Smooth muscle cell (in vitro differentiated cells): Measurements from ENCODE around the gene FAM120A. TPM values are rescaled to one million over a fixed set of nuclear protein-coding genes. Genes with fewer than 3 reads are reported as not detected.
"Not testable (repeated sequence)": the region's sequence is repeated elsewhere in the genome, so short reads cannot be mapped to it uniquely, and the experiment has no call there.

Source experiments
- DNase-seq: peaks from one replicate; lab custom pipeline; 2025; ENCODE audit not compliant: unreplicated experiment; lab: John Stamatoyannopoulos, UW
- H2AFZ ChIP-seq: fragments of 200-600 bp; sonication (generic); 2 replicates; pipeline ENCODE4 v1.6.0; 2016; ENCODE audit warnings: antibody characterized with exemption, low read depth, mild to moderate bottlenecking
- H3F3A ChIP-seq: fragments of 200-600 bp; sonication (generic); 2 replicates; pipeline ENCODE4 v1.6.0; 2017; ENCODE audit warnings: antibody characterized with exemption, low read depth
- H3K27ac ChIP-seq: fragments of 200-600 bp; sonication (generic); 2 replicates; pipeline ENCODE4 v1.5.1; 2016; ENCODE audit warnings: low read depth, mild to moderate bottlenecking
- H3K27me3 ChIP-seq: fragments of 200-600 bp; sonication (generic); 2 replicates; pipeline ENCODE4 v1.6.1; 2016; ENCODE audit warnings: low read depth, mild to moderate bottlenecking
- H3K36me3 ChIP-seq: fragments of 200-600 bp; sonication (generic); 2 replicates; pipeline ENCODE4 v1.5.1; 2016; ENCODE audit warnings: low read depth
- H3K4me1 ChIP-seq: fragments of 200-600 bp; sonication (generic); 2 replicates; pipeline ENCODE4 v1.5.1; 2016; ENCODE audit warnings: low read depth
- H3K4me2 ChIP-seq: fragments of 200-600 bp; sonication (generic); 2 replicates; pipeline ENCODE4 v1.6.0; 2016; ENCODE audit warnings: mild to moderate bottlenecking
- H3K4me3 ChIP-seq: fragments of 200-600 bp; sonication (generic); 2 replicates; pipeline ENCODE4 v1.5.1; 2016; ENCODE audit warnings: mild to moderate bottlenecking
- H3K79me2 ChIP-seq: fragments of 200-600 bp; sonication (generic); 2 replicates; pipeline ENCODE4 v1.6.0; 2016; ENCODE audit warnings: low read depth, mild to moderate bottlenecking
- H3K9ac ChIP-seq: fragments of 200-600 bp; sonication (generic); 2 replicates; pipeline ENCODE4 v1.6.0; 2016; ENCODE audit warnings: low read depth
- H3K9me3 ChIP-seq: fragments of 200-600 bp; sonication (generic); replicated peaks from 2 replicates; pipeline ENCODE4 v1.5.1; 2016; ENCODE audit warnings: low read depth
- H4K20me1 ChIP-seq: fragments of 200-600 bp; sonication (generic); 2 replicates; pipeline ENCODE4 v1.6.0; 2016; ENCODE audit warnings: low read depth
- WGBS: methylation state at CpG from one replicate; pipeline ENCODE4 v1.1.7; 2016; ENCODE audit warnings: low lambda C conversion rate; 5-methylcytosine and 5-hydroxymethylcytosine counted together
- polyA plus RNA-seq: library from polyadenylated mRNA; unstranded; fragments of >200 nt; fragmentation: Nextera tagmentation; extraction: Ambion mirVana; gene quantifications from 2 replicates; pipeline ENCODE4 v1.2.1, GENCODE V29; 2016
- total RNA-seq: library from RNA; depleted of rRNA; stranded (reverse); fragments of >200 nt; gene quantifications from 2 replicates; pipeline ENCODE4 v1.2.3, GENCODE V29; 2014
- TF ChIP-seq, protein P1 (sequence below): fragments of 200-600 bp; sonication (generic); IDR thresholded peaks from 2 replicates; pipeline ENCODE4 v1.5.1; 2017; ENCODE audit warnings: borderline replicate concordance, mild to moderate bottlenecking, antibody characterized with exemption; ENCODE audit not compliant: insufficient read depth, poor library complexity, severe bottlenecking

FAM120A gene
- total and polyA plus RNA-seq, 2 experiments from 2014 or later = 14.4 to 47.2 TPM

DNA sequence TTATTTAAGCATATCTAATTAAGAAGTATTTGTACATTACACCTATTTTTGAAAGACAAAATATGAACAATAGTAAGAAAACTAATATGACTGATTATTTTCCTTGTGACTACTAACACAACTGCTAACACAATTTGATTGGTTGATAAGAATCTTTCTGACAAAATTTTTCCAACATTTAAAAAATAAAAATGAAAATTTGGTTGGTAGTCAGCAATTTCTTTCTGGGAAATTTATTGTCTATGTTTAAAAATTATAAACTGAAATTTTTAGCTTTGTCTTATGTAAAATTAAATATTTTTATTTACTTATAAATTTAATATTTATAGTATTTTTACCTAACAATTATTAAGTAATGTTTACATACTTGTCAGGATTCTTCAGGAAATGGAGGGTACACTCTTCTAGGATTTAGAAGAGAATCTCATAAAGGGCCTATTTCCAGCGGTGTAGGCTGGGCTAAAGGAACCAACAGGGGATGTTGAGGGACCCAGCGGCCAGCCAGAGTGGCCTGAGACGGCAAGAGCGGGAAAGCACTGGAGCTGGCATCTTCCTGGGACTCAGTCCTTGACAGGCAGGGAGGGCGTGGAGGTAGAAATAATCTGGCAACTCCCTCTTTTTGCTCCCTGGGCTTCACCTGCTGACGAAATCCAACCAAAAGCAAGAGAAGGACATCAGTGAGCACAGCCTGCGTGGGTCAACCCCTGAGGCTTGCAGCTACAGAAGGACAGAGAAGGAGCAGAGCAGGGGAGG lies 14.7 kb upstream of the FAM120A start:
- Histone ChIP-seq H4K20me1 (no peaks in the 10 kb centered on the region), H3K36me3 (no peaks in the 10 kb centered on the region), H3K4me3 (no peak overlapping the region), H3K9ac (no peak overlapping the region), H3K79me2 (no peaks in the 10 kb centered on the region), H2AFZ (no peak overlapping the region), H3F3A (peaks cover under 1% of the 10 kb centered on the region), H3K4me1 (no peaks in the 10 kb centered on the region), H3K27ac (no peak overlapping the region), H3K27me3 (no peaks in the 10 kb centered on the region), H3K9me3 (no peaks in the 10 kb centered on the region), H3K4me2 (no peak overlapping the region)
- TF ChIP-seq, protein P1, sequence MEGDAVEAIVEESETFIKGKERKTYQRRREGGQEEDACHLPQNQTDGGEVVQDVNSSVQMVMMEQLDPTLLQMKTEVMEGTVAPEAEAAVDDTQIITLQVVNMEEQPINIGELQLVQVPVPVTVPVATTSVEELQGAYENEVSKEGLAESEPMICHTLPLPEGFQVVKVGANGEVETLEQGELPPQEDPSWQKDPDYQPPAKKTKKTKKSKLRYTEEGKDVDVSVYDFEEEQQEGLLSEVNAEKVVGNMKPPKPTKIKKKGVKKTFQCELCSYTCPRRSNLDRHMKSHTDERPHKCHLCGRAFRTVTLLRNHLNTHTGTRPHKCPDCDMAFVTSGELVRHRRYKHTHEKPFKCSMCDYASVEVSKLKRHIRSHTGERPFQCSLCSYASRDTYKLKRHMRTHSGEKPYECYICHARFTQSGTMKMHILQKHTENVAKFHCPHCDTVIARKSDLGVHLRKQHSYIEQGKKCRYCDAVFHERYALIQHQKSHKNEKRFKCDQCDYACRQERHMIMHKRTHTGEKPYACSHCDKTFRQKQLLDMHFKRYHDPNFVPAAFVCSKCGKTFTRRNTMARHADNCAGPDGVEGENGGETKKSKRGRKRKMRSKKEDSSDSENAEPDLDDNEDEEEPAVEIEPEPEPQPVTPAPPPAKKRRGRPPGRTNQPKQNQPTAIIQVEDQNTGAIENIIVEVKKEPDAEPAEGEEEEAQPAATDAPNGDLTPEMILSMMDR = no peak
- 95% methylated on average over 7 of the region's 7 CpGs for WGBS
- DNase-seq = no peak

DNA sequence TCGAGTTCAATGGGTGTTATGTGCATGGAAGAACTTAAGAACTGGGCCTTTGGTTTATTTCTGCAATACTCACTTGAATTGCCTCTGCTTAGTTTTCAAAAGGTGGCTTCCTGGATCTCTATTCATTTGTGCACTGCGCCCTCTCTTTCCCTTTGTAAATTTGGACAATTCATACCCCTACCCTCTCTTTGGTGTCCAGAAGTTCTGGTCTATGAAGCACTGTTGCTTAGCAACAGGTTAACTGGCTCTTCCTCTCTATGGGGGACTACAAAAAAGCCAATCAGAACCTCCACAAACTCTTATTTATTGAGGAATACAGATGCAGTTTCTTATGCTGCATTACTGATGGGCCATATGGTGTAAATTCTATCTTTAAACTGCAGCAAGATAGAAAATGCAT lies 13.5 kb upstream of the FAM120A start:
- H3K9me3 ChIP-seq = no peaks in the 10 kb centered on the region
- peaks cover 3% of the 10 kb centered on the region for H3F3A ChIP-seq
- 97% methylated on average over 2 of the region's 2 CpGs for WGBS
- H3K9ac ChIP-seq = no peak overlapping the region
- H3K4me2 ChIP-seq = no peak overlapping the region
- no peaks in the 10 kb centered on the region for H3K4me1 ChIP-seq
- no peaks in the 10 kb centered on the region for H4K20me1 ChIP-seq
- no peaks in the 10 kb centered on the region for H3K79me2 ChIP-seq
- no peak overlapping the region for H3K27ac ChIP-seq
- H3K4me3 ChIP-seq = no peak overlapping the region
- TF ChIP-seq, protein P1 = no peak
- no peak for DNase-seq
- no peaks in the 10 kb centered on the region for H3K27me3 ChIP-seq
- no peaks in the 10 kb centered on the region for H3K36me3 ChIP-seq
- H2AFZ ChIP-seq = no peak overlapping the region

DNA sequence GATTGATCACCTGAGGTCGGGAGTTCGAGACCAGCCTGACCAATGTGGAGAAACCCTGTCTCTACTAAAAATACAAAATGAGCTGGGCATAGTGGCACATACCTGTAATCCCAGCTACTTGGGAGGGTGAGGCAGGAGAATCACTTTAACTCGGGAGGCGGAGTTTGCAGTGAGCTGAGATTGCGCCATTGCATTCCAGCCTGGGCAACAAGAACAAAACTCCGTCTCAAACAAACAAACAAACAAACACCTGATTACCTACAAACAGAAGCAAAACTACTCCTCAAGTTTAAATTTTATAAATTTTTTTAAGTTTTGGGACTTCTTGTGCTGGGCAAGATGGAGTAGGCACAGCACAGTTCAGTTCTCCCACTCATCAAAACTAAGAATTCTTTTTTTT lies 12.2 kb upstream of the FAM120A start:
- H3K9ac ChIP-seq, H2AFZ ChIP-seq, H3K36me3 ChIP-seq, H3K79me2 ChIP-seq, H3K9me3 ChIP-seq, H3K4me2 ChIP-seq, H3K27me3 ChIP-seq, H3K4me3 ChIP-seq, DNase-seq, H3K4me1 ChIP-seq, H3K27ac ChIP-seq, H4K20me1 ChIP-seq, H3F3A ChIP-seq: not testable (repeated sequence)
- 92% methylated on average over 6 of the region's 6 CpGs for WGBS

DNA sequence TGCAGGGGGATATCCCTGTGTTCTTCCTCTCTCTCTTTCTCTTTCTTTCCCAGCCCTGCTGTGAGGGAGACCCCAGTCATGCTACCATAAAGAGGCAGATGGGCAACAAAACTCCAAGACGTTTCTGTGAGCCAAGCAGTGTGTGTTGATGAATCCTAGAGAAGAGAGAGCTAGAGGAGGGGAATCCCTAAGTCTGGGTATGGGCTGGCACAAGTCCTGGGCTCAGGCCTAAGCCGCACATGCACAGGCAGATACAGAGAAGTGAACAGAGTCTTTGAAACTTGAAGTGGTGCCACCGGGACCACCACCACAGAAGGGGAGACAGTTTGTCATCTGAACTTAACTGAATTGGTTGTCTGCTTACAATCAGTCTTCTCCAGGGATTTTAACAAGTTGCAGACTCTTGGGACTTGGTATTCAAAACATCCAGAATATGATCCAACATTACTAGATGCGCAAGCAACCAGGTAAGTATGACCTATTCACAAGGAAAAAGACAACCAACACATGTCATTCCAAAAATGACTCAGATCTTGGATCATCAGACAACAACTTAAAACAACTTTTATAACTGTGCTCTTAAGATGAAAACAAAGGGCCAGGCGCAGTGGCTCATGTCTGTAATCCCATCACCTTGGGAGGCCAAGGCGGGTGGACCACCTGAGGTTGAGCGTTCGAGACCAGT lies 10.4 kb upstream of the FAM120A start:
- no peaks in the 10 kb centered on the region for H4K20me1 ChIP-seq
- DNase-seq = no peak
- H3F3A ChIP-seq = peaks cover 6% of the 10 kb centered on the region
- WGBS = 87% methylated on average over 8 of the region's 8 CpGs
- no peak overlapping the region for H3K27ac ChIP-seq
- H3K4me1 ChIP-seq = no peaks in the 10 kb centered on the region
- H3K9ac ChIP-seq = no peak overlapping the region
- H3K36me3 ChIP-seq = no peaks in the 10 kb centered on the region
- TF ChIP-seq, protein P1 = no peak
- H3K79me2 ChIP-seq = no peaks in the 10 kb centered on the region
- H3K27me3 ChIP-seq = no peaks in the 10 kb centered on the region
- H3K4me3 ChIP-seq = no peak overlapping the region
- H2AFZ ChIP-seq = no peak overlapping the region
- no peak overlapping the region for H3K4me2 ChIP-seq
- H3K9me3 ChIP-seq = no peaks in the 10 kb centered on the region
